ES-I3 (cell line): ENCODE measurements around the gene CDK17.
"Not testable (repeated sequence)": the region's sequence is repeated elsewhere in the genome, so short reads cannot be mapped to it uniquely, and the experiment has no call there.

Source experiments
- H3K36me3 ChIP-seq: 2 replicates; pipeline ENCODE4 v1.6.1; 2013; ENCODE audit warnings: mild to moderate bottlenecking, low read length, control low read depth, moderate library complexity; ENCODE audit not compliant: insufficient read depth
- H3K4me1 ChIP-seq: 2 replicates; pipeline ENCODE4 v1.6.1; 2013; ENCODE audit warnings: mild to moderate bottlenecking, control low read depth, low read length; ENCODE audit not compliant: insufficient read depth
- H3K9ac ChIP-seq: 2 replicates; pipeline ENCODE4 v1.6.1; 2013; ENCODE audit warnings: low read depth, mild to moderate bottlenecking, low read length, moderate library complexity
- H3K9me3 ChIP-seq: 2 replicates; pipeline ENCODE4 v1.6.1; 2013; ENCODE audit warnings: mild to moderate bottlenecking, low read length, moderate library complexity; ENCODE audit not compliant: control insufficient read depth, insufficient read depth

CDK17 gene

DNA sequence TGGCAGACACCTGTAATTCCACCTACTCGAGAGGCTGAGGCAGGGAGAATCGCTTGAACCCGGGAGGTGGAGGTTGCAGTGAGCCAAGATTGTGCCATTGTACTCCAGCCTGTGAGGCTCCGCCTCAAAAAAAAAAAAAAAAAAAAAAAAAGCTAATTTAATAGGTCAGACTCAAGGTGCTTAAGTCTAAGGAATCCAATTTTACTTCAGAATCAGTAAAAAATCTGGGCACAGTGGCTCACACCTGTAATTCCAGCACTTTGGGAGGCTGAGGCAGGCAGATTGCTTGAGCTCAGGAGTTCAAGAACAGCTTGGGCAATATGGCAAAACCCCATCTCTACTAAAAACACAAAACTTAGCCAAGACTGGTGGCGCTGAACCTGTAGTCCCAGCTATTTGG lies 7.0 kb downstream of the CDK17 start:
- not testable (repeated sequence) for H3K9ac ChIP-seq, H3K9me3 ChIP-seq, H3K36me3 ChIP-seq
- peaks cover 21% of the 10 kb centered on the region for H3K4me1 ChIP-seq

DNA sequence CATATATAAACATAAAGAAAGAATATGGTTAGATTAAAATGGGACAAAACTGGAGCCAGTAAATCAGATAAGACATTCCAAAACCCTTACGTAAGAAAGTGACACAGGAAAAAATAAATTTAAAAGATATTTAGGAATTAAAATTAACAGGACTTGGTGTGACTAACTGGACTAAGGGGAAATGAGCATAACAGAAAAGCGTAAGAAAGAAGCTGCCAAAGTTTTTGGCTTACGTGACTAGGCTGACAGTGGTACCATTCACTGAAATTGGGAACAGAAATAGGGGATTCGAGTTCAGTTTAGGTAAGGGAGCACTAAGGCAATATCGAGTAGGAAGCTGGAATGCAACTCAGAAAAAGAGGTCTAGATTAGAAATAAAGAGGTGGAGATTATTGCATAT lies 7.8 kb downstream of the CDK17 start:
- Histone ChIP-seq H3K4me1 (peaks cover 17% of the 10 kb centered on the region), H3K9ac (no peak overlapping the region), H3K9me3 (no peaks in the 10 kb centered on the region), H3K36me3 (no peaks in the 10 kb centered on the region)

DNA sequence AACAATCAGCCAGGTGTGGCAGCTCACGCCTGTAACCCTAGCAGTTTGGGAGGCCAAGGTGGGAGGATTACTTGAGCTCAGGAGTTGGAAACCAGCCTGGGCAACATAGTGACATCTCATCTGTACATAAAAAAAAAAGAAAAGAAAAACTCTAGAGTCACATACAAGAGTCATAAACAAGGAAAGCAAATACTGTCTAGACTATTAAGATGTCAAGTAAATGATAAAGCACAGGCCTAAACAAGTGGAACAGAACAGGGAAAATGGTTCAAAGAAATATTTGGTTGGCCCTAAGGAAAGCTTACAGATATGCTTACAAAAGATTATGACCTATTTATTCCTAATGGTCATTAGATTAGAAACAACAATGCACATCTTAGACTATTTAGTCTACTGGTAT lies 12.3 kb downstream of the CDK17 start:
- Histone ChIP-seq H3K4me1 (no peaks in the 10 kb centered on the region), H3K9ac (no peak overlapping the region), H3K9me3 (no peaks in the 10 kb centered on the region), H3K36me3 (no peaks in the 10 kb centered on the region)

DNA sequence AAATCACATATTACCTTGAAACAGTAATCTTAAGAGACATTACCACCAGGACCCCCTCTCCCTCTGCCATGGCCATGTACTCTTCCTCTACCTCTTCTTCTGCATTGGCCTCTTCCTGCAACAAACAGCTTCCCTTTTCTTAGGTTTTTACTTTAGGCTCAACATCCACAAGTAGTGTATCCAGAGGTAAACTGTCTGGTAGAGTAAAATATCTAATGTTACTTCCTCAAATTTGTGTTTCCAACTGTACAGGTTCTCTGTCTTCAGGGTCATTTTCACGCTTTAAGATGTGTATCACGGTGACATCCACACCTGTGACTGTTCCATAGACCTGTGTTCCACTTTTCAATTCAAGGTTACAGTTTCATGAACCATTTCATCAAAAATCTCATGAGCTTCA lies 13.4 kb downstream of the CDK17 start:
- Histone ChIP-seq H3K9me3 (no peaks in the 10 kb centered on the region), H3K36me3 (no peaks in the 10 kb centered on the region), H3K4me1 (no peaks in the 10 kb centered on the region), H3K9ac (no peak overlapping the region)

DNA sequence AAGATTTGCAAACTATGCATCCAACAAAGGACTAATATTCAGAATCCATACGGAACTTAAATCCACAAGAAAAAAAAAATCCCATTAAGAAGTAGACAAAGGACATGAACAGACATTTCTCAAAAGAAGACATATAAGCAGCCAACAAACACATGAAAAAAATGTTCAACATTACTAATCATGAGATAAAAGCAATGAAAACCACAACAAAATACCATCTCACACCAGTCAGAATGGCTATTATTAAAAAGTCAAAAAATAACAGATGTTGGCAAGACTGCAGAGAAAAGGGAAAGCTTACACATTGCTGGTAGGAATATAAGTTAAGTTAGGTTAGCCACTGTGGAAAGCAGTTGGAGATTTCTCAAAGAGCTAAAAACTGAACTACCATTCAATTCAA lies 16.2 kb downstream of the CDK17 start:
- no peaks in the 10 kb centered on the region for H3K4me1 ChIP-seq
- H3K9ac ChIP-seq: no peak overlapping the region
- no peaks in the 10 kb centered on the region for H3K36me3 ChIP-seq
- no peaks in the 10 kb centered on the region for H3K9me3 ChIP-seq

DNA sequence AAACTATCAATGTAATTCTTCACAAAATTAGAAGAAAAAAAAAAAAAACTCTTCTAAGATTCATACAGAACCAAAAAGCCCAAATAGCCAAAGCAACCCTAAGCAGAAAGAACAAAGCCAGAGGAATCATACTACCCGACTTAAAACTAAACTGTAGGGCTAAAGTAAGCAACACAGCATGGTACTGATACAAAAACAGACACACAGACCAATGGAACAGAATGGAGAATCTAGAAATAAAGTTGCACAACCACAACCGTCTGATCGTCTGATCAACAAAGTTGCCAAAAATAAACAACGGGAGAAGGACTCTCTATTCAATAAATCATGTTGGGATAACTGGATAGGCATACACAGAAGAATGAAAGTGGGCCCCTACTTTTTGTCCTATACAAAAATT lies 16.9 kb downstream of the CDK17 start:
- H3K36me3 ChIP-seq: no peaks in the 10 kb centered on the region
- no peaks in the 10 kb centered on the region for H3K4me1 ChIP-seq
- H3K9me3 ChIP-seq: no peaks in the 10 kb centered on the region
- H3K9ac ChIP-seq: no peak overlapping the region

DNA sequence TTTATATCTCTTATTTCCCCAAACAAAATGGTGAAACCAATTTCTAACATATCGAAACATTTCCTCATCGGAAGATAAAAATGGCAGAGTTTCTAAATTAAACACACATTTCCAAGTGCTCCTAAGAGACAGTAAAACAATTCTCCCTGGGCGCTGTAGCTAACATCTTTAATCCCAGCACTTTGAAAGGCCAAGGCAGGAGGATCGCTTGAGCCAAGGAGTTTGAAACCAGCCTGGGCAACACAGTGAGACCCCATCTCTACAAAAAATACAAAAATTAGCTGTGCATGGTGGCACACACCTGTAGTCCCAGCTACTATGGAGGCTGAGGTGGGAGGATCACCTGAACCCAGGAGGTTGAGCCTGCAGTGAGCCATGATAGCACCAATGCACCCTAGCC lies 20.5 kb downstream of the CDK17 start:
- H3K9me3 ChIP-seq, H3K9ac ChIP-seq, H3K36me3 ChIP-seq, H3K4me1 ChIP-seq: not testable (repeated sequence)

- Histone ChIP-seq H3K9me3 (no peaks in the 10 kb centered on the region), H3K36me3 (no peaks in the 10 kb centered on the region), H3K4me1 (no peaks in the 10 kb centered on the region; the same call in 1 of the 2 replicates), H3K9ac (no peak overlapping the region)
Observed at GRCh38 chr12:96378319-96378718, 21.9 kb downstream of the CDK17 start.

DNA sequence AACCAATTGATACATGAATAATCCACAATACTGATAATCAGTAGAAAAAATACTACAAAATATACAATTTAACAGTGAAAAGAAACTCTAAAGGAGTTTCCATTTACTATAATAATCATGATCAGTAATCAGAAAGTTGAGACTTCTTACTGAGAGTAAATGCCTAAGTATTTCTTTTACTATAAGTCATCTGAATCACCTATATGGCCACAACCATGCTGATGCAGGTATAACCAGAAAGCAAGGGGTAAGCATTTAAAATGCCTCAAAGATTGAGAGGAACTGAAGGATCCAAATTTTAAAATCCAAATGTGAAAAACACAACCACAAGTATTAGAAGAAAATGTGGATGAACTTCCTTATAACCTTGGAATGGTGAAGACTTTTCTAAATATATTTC lies 23.4 kb downstream of the CDK17 start:
- Histone ChIP-seq H3K36me3 (no peaks in the 10 kb centered on the region), H3K9me3 (no peaks in the 10 kb centered on the region), H3K4me1 (peaks cover 4% of the 10 kb centered on the region), H3K9ac (no peak overlapping the region)

DNA sequence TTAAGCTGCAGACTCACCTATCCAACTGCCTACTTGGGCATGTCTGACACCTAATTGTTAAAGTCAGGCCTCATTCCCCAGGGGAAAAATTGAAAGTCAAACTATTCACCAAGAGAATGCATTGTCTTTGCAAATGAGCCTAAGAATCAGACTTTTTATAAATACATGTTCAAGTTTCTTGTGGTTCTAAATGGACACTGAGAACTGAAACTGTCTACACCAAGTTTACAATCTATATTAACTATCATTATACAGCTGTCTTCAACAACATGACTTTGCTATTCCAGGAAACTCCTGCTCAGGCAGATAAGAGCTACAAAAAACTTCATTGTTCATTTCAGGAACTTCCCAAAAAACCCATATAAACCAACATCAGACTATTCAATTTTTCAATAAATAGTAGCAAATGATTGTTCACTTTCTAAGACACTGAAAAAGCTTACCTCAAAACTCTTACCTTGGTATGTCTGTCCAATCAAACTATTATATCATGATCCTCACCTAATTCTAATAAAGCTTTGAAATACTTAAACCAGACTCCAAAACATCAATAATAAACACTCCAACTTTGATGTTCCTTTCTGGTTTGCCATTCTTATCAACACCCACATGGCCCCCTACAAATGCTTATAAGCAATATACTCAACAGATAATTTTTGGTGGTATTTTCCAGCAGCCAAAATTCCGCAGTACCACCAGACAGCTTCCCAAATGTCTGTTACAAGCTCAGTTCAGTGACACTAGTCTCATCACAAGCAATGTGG lies 24.2 kb downstream of the CDK17 start:
- Histone ChIP-seq H3K4me1 (peaks cover 11% of the 10 kb centered on the region), H3K36me3 (no peaks in the 10 kb centered on the region), H3K9me3 (no peaks in the 10 kb centered on the region), H3K9ac (no peak overlapping the region)

DNA sequence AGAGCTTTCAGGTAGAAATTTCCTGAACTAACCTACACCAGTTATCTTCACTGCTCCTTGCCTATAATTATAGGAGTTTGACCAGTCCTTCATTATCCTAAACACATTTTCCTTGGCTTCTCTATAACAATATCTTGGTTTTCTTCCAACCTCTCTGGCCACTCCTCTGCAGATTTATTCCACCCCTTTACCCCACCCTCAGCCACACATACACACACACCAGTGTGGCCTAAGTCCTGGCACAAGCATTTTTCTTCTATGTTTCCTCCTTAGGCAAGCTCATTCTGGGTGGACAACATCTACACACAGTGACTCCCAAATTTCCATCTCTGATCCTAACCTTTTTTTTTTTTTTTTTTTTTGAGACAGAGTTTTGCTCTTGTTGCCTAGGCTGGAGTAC lies 25.1 kb downstream of the CDK17 start:
- H3K36me3 ChIP-seq: no peaks in the 10 kb centered on the region
- no peaks in the 10 kb centered on the region for H3K9me3 ChIP-seq
- H3K4me1 ChIP-seq: peaks cover 16% of the 10 kb centered on the region
- H3K9ac ChIP-seq: no peak overlapping the region

- Histone ChIP-seq H3K9ac (no peak overlapping the region), H3K36me3 (no peaks in the 10 kb centered on the region), H3K4me1 (peaks cover 22% of the 10 kb centered on the region), H3K9me3 (no peaks in the 10 kb centered on the region)
Observed at GRCh38 chr12:96371790-96372699, 28.2 kb downstream of the CDK17 start.

DNA sequence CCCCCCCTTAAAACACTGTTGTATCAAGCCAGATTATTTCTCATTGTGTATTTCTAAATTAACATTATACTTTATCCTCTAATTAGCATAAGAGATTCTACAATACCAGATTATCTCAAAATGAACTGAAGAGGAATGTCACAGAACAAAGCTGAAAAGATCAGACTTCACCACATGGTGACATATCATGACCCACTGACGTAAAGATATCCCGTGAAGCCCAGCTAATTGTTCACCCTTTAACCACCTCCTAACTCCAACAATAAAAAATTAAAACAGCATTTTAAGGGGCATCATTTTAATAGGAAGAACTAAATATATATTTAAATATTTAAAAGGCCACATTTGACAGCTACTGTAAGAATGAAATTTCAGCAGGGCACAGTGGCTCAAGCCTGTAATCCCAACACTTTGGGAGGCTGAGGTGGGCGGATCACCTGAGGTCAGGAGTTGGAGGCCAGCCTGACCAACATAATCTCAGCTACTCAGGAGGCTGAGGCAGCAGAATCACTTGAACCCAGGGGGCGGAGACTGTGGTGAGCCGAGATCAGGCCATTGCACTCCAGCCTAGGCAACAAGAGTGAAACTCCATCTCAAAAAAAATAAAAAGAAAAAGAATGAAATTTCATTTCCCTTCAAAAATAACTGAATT lies 29.0 kb downstream of the CDK17 start:
- no peak overlapping the region for H3K9ac ChIP-seq
- H3K4me1 ChIP-seq: peaks cover 22% of the 10 kb centered on the region
- H3K9me3 ChIP-seq: no peaks in the 10 kb centered on the region
- no peaks in the 10 kb centered on the region for H3K36me3 ChIP-seq

DNA sequence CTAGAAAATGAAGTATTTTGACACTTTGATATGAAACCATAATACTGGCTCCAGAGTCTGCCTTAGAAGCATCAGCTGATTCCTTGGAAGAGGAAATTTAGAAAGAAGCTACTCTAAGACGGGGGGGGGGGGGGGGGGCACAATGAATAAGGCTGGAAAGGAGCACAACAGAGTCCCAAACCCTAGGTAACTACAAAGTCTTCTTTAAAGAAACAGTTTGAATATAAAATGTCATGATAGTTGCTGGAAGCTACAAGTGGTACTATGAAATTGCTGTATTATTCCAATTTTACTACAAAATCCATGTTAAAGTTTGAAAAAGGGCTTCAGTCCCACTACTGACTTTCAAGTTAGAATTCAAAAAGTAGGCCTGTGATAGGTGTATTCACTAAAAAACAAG lies 31.6 kb downstream of the CDK17 start:
- H3K9ac ChIP-seq: no peak overlapping the region
- no peaks in the 10 kb centered on the region for H3K36me3 ChIP-seq
- peaks cover 22% of the 10 kb centered on the region for H3K4me1 ChIP-seq
- H3K9me3 ChIP-seq: no peaks in the 10 kb centered on the region
